Spleen (tissue), 7 donors: ENCODE results near the gene MICAL2.

Experiments used
- POLR2A ChIP-seq, 3 donors: fragments of 450-650 bp; IDR thresholded peaks; one replicate each; pipeline ENCODE4 v1.5.1; 2017; ENCODE audit warnings: antibody characterized with exemption in 3 of 3, mild to moderate bottlenecking in 1 of 3
- POLR2AphosphoS5 ChIP-seq, 3 donors: sonication (generic); formaldehyde crosslinking; IDR thresholded peaks; one replicate each; pipeline ENCODE4 v1.5.1; 2017; ENCODE audit warnings: antibody characterized with exemption in 3 of 3
- TF ChIP-seq, protein P1 (sequence below), 11 experiments: fragments of 200-600 bp in 7 of 11; fragments of 450-650 bp in 4 of 11; sonication (generic) in 4 of 11; IDR thresholded peaks in 8 of 11; conservative IDR thresholded peaks in 3 of 11; 1 replicate in 7 of 11; 2 replicates in 4 of 11; pipeline versions ENCODE4 v1.4.0 to v1.8.0; 2016 to 2021; ENCODE audit warnings: antibody characterized with exemption in 11 of 11, inconsistent platforms in 4 of 11, mild to moderate bottlenecking in 1 of 11
- donor health status: DM: no; HTN: no; CAD: no; lungs with moderate emphysema.
- donor health status: DM: no; HTN: no; CAD: no.
- donor health status: DM: no; HTN: no; CAD: no.

DNA sequence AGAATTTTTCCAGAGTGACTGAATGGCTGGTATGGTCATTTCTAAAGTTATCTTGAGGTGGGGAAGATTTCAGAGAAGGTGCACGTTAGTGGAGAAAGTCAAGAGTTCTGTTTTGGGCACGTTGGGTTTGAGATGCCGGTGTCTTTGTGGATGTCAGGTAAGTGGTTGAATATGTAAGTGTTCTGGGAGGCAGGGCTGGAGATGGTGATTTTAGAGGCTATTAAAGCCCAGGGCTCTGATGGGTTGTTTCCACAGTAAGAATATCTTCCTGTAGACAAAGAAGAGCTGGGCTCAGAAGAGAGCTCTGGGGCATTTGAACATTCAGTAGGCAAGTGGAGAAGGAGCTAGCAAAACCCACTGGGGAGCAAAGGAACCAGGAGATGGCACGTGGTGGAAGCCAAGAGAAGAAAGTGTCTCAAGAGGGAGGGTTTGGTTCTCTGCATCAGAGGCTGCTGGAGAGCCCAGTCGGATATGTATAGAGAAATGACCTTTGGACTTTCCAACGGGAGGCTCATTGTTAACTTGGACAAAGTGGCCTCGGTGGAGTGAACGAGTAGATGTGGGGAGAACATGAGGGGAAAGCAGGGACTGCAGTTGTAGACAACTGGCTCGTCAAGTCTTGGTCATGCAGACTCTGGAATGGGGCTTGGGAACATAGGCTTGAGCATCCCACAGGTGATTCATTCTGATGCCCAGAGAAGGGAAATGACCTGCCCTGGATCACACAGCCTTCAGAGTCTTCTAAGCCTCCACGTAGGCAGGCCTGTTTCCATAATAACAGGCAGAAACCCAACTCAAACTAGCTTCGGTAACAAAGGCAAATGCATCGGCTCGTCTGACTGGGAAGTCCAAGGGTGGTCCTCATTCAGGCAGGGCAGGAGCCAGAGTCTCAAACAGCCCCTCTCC lies 168.6 kb downstream of the MICAL2 start:
- TF ChIP-seq, protein P1, sequence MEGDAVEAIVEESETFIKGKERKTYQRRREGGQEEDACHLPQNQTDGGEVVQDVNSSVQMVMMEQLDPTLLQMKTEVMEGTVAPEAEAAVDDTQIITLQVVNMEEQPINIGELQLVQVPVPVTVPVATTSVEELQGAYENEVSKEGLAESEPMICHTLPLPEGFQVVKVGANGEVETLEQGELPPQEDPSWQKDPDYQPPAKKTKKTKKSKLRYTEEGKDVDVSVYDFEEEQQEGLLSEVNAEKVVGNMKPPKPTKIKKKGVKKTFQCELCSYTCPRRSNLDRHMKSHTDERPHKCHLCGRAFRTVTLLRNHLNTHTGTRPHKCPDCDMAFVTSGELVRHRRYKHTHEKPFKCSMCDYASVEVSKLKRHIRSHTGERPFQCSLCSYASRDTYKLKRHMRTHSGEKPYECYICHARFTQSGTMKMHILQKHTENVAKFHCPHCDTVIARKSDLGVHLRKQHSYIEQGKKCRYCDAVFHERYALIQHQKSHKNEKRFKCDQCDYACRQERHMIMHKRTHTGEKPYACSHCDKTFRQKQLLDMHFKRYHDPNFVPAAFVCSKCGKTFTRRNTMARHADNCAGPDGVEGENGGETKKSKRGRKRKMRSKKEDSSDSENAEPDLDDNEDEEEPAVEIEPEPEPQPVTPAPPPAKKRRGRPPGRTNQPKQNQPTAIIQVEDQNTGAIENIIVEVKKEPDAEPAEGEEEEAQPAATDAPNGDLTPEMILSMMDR (IDR thresholded peaks at IDR 0.05 in 8 of 11, conservative IDR thresholded peaks at IDR 0.05 in 3 of 11), result no peak
- TF ChIP-seq POLR2AphosphoS5 (IDR thresholded peaks at IDR 0.05) (no peak), POLR2A (IDR thresholded peaks at IDR 0.05) (no peak)
